Heart left ventricle (tissue), 16 donors: ENCODE results near the gene TJAP1. TPM values are rescaled to one million over a fixed set of nuclear protein-coding genes. Genes with fewer than 3 reads are reported as not detected.

ENCODE experiments used
- ATAC-seq, 4 donors: fragments of 200-7000 bp; cut with Tn5 transposase; one replicate each; pipeline ENCODE4 v1.9.1; 2020 to 2022; ENCODE audit warnings: moderate library complexity in 4 of 4, mild to moderate bottlenecking in 3 of 4, moderate number of reproducible peaks in 1 of 4
- DNase-seq, 5 donors: peaks; one replicate each; pipeline ENCODE4 v3.0.0-alpha.2; 2020
- H3K27ac ChIP-seq, 12 donors: fragments of 200-600 bp; sonication (generic) in 4 of 12; one replicate each; pipeline versions ENCODE4 v1.5.0 to v1.8.0; 2016 to 2022; ENCODE audit warnings: mild to moderate bottlenecking in 2 of 12
- H3K27me3 ChIP-seq, 9 donors: fragments of 200-600 bp; sonication (generic) in 2 of 9; one replicate each; pipeline versions ENCODE4 v1.5.1 to v1.8.0; 2016 to 2022; ENCODE audit warnings: mild to moderate bottlenecking in 3 of 9
- H3K36me3 ChIP-seq, 9 donors: fragments of 200-600 bp; sonication (generic) in 2 of 9; one replicate each; pipeline versions ENCODE4 v1.5.0 to v1.8.0; 2018 to 2022; ENCODE audit warnings: mild to moderate bottlenecking in 2 of 9
- H3K4me1 ChIP-seq, 12 donors: fragments of 200-600 bp; sonication (generic) in 4 of 12; one replicate each; pipeline versions ENCODE4 v1.5.0 to v1.8.0; 2016 to 2022; ENCODE audit warnings: mild to moderate bottlenecking in 3 of 12
- H3K4me3 ChIP-seq, 12 donors: fragments of 200-600 bp; sonication (generic) in 4 of 12; one replicate each; pipeline versions ENCODE4 v1.5.0 to v1.8.0; 2017 to 2022; ENCODE audit warnings: mild to moderate bottlenecking in 9 of 12, moderate library complexity in 4 of 12
- H3K9me3 ChIP-seq, 12 donors: fragments of 200-600 bp; sonication (generic) in 4 of 12; one replicate each; pipeline versions ENCODE4 v1.5.0 to v1.8.0; 2016 to 2022; ENCODE audit warnings: mild to moderate bottlenecking in 1 of 12
- CTCF ChIP-seq, 12 donors: fragments of 200-600 bp; sonication (generic) in 4 of 12; IDR thresholded peaks; one replicate each; pipeline versions ENCODE4 v1.5.0 to v1.8.0; 2018 to 2022; ENCODE audit warnings: antibody characterized with exemption in 12 of 12, mild to moderate bottlenecking in 5 of 12
- POLR2A ChIP-seq, 2 donors: fragments of 450-650 bp; IDR thresholded peaks; one replicate each; pipeline ENCODE4 v1.6.1; 2017; ENCODE audit warnings: antibody characterized with exemption in 2 of 2, mild to moderate bottlenecking in 2 of 2, moderate library complexity in 2 of 2
- WGBS, 4 donors: extraction: QIAGEN DNeasy Blood & Tissue Kit in 2 of 4; methylation state at CpG; one replicate each; pipeline versions ENCODE4 v1.1.5 to v1.1.7; 2013 to 2018; 5-methylcytosine and 5-hydroxymethylcytosine counted together
- intact Hi-C, 10 donors: fragments of 100-400 bp; cut with DNase I; formaldehyde crosslinking; loops; one replicate each; pipeline versions ENCODE4 v1.11.1 to v1.14.2; 2022
- polyA plus RNA-seq, 2 donors: library from polyadenylated mRNA; stranded (reverse); fragments of 200-250 nt; gene quantifications; one replicate each; pipeline ENCODE4 v1.2.3, GENCODE V29; 2013
- total RNA-seq, 9 donors: library from RNA; depleted of rRNA in 2 of 9; stranded (reverse); fragments of >200 nt in 2 of 9; fragmentation: NEBNext Ultra II Directional in 3 of 9; extraction: Animal tissue kit (Norgen Biotek cat#: 25700) in 3 of 9; gene quantifications; one replicate each; pipeline versions ENCODE4 v1.1.0 to v1.2.4, GENCODE V29; 2016 to 2023
- donor health status: ischemic (EF 13 %, LVEDD 7.1; RV severe dilation, severe dysfunction).
- donor health status: healthy with polysubstance abuse.
- donor health status: DM: no; HTN: yes; CAD: no.
- donor health status: DM: no; HTN: no; CAD: no.
- donor health status: ischemic (EF 25% LVEDD 6.9; RV normal size, moderate dysfunction).
- donor health status: ischemic (EF 25% LVEDD 5.7; RV mildly dilated, moderate dysfunction).
- donor health status: healthy.
- donor health status: DM: yes; HTN: yes; CAD: no.
- donor health status: ischemic (EF 35%, LVEDD 5.7; RV mildly dilated, moderate dysfunction).
- donor health status: nonischemic (EF 11% LVEDD 7.7; RV severe dilation, severe dysfunction).
- donor health status: DM: yes; HTN: yes; CAD: no.
- donor health status: PGD.
- donor health status: ischemic (EF 29% LVEDD 5.4; RV normal size, mild dysfunction).
- donor health status: nonischemic (EF 23%, LVEDD 6.1; RV moderate dilation, normal function).

The TJAP1 gene
- total and polyA plus RNA-seq, 11 donors: 16.5 to 34.5 (median 18.7) TPM

- Histone ChIP-seq H3K4me1 (peaks cover 0 to 9% (median 0%) of the 10 kb centered on the region in 12 donors), H3K27ac (no peak overlapping the region), H3K4me3 (no peak overlapping the region), H3K36me3 (peaks cover 0 to 98% (median 87%) of the 10 kb centered on the region in 9 donors), H3K27me3 (no peaks in the 10 kb centered on the region), H3K9me3 (no peaks in the 10 kb centered on the region)
- TF ChIP-seq POLR2A (IDR thresholded peaks at IDR 0.05): no peak
- no peak for TF ChIP-seq CTCF (IDR thresholded peaks at IDR 0.05)
- ATAC-seq: no peak
- DNase-seq: no peak
- 77 to 87% (median 86%) methylated on average over 16 of the region's 16 CpGs for WGBS, 4 donors
- intact Hi-C loops: loop anchor here in 1 of 10 donors (10.0 kb wide), 1 partner anchor 61 kb away; no protein-coding TSS in a partner anchor
Measured at GRCh38 chr6:43445576-43445975, 31.8 kb upstream of the TJAP1 start.

GRCh38 chr6:43447604-43448003 lies 29.8 kb upstream of the TJAP1 start:
- H3K27ac ChIP-seq: no peak overlapping the region
- ATAC-seq (no peak), DNase-seq (no peak)
- H3K9me3 ChIP-seq: no peaks in the 10 kb centered on the region
- H3K27me3 ChIP-seq: no peaks in the 10 kb centered on the region
- H3K4me1 ChIP-seq: peaks cover 0 to 9% (median 0%) of the 10 kb centered on the region in 12 donors
- peaks cover 0 to 97% (median 83%) of the 10 kb centered on the region in 9 donors for H3K36me3 ChIP-seq
- WGBS, 4 donors: 93 to 95% (median 94%) methylated on average over 16 of the region's 16 CpGs
- intact Hi-C loops: loop anchor here in 1 of 10 donors (10.0 kb wide), 1 partner anchor 63 kb away; no protein-coding TSS in a partner anchor
- no peak overlapping the region for H3K4me3 ChIP-seq
- TF ChIP-seq POLR2A (IDR thresholded peaks at IDR 0.05) (no peak), CTCF (IDR thresholded peaks at IDR 0.05) (no peak)

GRCh38 chr6:43448916-43449315 lies 28.5 kb upstream of the TJAP1 start:
- intact Hi-C loops: loop anchor here in 1 of 10 donors (10.0 kb wide), 1 partner anchor 64 kb away; no protein-coding TSS in a partner anchor
- ATAC-seq (no peak), DNase-seq (no peak)
- Histone ChIP-seq H3K4me1 (peaks cover 0 to 9% (median 0%) of the 10 kb centered on the region in 12 donors), H3K36me3 (peaks cover 0 to 91% (median 71%) of the 10 kb centered on the region in 9 donors), H3K4me3 (no peak overlapping the region), H3K9me3 (no peaks in the 10 kb centered on the region), H3K27me3 (no peaks in the 10 kb centered on the region), H3K27ac (no peak overlapping the region)
- WGBS, 4 donors: 74 to 84% (median 81%) methylated on average over 4 of the region's 4 CpGs
- TF ChIP-seq POLR2A (IDR thresholded peaks at IDR 0.05) (no peak), CTCF (IDR thresholded peaks at IDR 0.05) (no peak)

- DNase-seq: no peak
- Histone ChIP-seq H3K27ac (peak overlapping the region in 4 of 12 donors; percentile 14 to 50 (median 20)), H3K36me3 (peaks cover 0 to 73% (median 54%) of the 10 kb centered on the region in 9 donors), H3K27me3 (peaks cover 0 to 14% (median 0%) of the 10 kb centered on the region in 9 donors), H3K9me3 (no peaks in the 10 kb centered on the region), H3K4me1 (peaks cover 0 to 27% (median 6%) of the 10 kb centered on the region in 12 donors), H3K4me3 (no peak overlapping the region)
- intact Hi-C loops: loop anchor here in 1 of 10 donors (10.0 kb wide), 1 partner anchor 66 kb away; no protein-coding TSS in a partner anchor
- 91 to 100% (median 96%) methylated on average over 5 to 13 of the region's 13 CpGs for WGBS, 4 donors
- TF ChIP-seq CTCF (IDR thresholded peaks at IDR 0.05): no peak
- no peak for ATAC-seq
Measured at GRCh38 chr6:43450699-43451131, 26.7 kb upstream of the TJAP1 start.
